GM18873 (cell line): Measurements from ENCODE around the gene MESP2.

Experiments used
- ATAC-seq: cut with Tn5 transposase; IDR thresholded peaks from one replicate; pipeline ENCODE4 v1.9.1; 2021; ENCODE audit warnings: mild to moderate bottlenecking, moderate library complexity, moderate number of reproducible peaks; ENCODE audit not compliant: unreplicated experiment, low FRiP score

Gene MESP2

DNA sequence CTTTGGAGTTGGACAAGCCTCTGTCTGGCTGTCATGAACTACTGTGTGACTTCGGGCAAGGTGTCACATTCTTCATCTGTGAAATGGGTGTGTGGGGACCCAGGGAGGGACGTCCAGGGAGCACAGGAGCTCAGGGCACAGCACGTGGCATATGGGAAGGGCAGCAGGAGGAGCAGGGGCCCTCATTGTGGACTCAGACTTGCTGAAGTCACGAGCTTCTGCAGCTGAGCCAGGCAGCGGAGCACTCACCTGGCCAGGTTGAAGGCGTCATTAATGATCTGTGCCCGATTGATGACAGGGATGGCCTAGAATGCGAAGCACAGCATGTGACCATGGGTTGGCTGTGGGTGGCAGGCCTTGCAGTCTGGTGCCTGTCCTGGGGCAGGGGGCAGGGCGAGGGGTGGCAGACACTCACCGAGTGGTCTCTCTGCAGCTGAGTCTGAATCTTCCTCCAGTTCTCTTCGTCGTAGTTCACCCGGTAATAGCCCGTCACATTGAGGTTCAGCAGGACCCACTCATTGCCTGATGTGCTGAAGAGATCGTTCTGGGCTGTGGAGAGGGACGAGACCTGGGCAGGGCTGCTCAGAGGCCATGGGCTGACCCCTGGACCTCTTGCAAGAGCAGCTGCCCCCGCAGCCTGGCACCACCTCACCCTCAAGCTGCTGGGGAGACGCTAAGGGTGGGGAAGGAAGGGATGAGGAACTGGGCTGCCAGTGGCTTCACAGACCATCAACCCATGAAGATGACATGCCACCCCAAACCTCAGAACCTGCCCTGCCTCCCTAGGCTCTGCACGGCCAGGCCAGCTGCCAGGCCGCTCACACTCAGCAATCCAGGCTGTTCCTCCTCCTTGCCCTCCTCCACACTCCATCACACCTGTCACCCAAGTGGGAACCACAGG lies 23.1 kb downstream of the MESP2 start:
- no peak for ATAC-seq

DNA sequence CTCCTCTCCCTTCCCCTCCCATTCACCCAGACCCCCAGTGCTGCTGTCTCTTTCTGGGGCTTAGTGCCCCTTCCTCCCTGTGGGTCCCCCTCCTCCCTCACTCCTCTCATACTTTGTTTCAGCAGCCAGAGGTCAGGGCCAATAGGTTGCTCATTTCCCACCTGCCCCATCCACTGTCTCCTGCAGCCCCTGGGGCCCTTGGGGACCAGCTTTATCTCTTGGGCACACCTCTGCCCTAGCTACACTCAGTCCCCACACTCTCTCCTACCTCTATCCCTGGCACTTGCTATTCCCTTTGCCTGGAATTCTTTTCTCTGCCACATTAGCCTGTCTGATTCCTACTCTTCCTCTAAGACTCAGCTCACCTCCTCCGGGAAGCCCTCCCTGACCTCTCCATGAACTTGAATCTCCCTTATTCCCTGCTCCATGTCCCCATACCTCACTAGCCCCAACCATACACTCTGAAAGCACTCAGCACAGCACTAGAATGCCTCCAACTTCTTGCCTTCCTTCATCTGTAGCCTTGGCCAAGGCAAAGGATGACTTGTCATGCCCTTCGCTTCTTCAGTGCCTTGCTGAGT lies 23.9 kb downstream of the MESP2 start:
- ATAC-seq, result no peak

DNA sequence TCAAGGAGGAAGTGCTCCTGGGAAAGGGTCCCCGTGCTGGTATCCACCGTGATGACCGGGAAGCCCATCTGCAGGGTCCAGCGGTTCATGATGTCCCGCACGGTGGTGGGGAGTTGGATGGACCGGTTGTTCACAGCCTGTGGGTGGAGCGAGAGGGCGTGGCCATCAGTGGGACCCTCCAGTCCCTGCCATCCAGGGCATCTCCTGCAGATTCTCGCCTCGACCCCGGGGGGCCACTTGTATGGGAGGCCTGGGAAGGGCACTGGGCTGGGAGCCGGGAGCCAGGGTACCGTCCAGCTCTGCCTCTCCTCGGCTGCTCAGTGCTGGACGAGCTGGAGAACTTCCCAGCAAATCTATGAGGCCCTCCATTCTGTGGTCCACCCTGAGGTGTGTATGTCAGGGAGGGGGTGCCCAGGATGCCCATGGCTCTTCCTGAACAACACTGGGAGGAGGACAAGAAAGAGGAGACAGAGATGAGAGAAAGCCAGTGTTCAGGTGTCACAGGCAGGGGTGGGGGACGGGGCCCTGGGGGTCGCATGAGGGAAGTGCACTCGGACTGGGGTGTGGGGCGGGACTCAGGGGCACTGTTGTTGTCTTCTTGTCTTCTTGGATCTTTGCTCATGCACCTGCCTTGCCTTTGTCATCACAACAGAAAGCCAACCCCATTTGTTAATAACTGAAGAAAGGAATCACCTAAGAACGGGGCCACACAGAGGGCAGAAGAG lies 25.5 kb downstream of the MESP2 start:
- no peak for ATAC-seq

DNA sequence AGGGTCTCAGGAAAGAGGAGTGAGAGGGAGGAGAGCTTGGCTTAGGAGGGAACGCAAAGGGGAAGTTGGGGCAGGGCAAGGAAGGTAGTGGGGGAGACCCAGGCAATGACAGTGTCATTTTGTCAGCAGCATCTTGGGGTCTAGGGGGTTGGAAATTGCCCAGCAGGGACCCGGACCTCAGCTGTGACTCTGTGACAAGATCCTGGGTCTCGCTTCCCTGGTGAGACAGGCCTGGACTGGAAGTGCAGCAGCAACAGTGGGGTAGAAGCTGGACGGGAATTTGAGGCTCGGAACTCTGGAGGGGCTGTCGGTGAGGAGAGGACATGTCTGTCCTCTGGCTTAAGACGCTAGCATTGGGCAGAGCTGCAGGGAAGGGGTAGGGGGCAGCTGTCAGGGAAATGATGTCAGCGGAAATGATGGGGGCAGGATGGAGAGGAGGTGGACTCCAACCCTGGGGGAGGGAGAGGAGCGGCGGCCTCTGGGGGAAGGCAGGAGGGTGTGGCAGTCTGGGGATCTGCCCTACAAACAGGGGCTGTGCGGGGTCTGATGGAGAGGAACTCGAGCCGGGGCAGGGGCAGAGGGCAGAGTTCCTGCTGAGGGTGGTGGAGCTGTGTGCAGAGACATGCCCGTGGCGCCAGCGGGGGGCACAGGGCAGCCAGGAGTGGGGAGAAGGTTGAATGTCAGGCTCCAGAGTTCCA lies 26.2 kb downstream of the MESP2 start:
- ATAC-seq, result no peak

DNA sequence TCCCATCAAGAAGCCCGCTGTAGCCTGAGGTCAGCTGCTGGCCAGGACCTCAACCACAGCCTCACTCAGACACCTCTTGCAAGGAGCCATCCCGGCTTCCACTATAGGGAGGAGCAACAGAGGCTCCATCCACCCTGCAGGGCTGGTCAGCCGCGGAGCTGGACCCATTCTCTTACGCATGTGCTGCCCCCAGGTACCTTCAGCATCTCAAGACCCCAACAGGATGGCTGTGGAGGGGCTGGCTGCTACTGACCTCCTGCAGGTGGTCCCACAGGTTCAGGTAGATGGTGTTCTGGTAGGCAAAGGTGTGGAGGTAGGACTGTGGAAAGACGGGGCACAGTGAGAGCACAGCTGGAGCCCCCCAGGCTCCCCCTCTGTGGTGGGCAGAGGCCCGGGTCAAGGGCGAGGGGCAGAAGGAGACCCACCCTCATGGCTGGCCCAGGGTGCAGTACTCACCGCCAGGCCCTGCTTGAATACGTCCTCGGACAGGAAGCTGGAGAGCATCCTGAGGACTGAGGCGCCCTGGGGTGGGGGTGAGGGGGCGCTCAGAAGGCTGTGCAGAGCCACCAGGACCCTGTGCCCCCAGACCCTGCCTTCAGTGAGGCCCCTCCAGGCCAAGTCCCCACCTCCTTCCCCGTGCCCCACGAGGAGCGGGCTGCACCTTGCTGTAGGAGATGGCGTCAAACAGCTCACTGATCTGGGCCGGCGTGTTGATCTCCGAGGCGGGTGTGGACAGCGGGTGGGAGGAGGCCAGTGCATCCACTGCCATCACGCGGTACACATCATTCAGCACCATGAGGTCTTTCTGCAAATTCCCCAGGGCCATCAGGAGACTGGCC lies 27.1 kb downstream of the MESP2 start:
- no peak for ATAC-seq

DNA sequence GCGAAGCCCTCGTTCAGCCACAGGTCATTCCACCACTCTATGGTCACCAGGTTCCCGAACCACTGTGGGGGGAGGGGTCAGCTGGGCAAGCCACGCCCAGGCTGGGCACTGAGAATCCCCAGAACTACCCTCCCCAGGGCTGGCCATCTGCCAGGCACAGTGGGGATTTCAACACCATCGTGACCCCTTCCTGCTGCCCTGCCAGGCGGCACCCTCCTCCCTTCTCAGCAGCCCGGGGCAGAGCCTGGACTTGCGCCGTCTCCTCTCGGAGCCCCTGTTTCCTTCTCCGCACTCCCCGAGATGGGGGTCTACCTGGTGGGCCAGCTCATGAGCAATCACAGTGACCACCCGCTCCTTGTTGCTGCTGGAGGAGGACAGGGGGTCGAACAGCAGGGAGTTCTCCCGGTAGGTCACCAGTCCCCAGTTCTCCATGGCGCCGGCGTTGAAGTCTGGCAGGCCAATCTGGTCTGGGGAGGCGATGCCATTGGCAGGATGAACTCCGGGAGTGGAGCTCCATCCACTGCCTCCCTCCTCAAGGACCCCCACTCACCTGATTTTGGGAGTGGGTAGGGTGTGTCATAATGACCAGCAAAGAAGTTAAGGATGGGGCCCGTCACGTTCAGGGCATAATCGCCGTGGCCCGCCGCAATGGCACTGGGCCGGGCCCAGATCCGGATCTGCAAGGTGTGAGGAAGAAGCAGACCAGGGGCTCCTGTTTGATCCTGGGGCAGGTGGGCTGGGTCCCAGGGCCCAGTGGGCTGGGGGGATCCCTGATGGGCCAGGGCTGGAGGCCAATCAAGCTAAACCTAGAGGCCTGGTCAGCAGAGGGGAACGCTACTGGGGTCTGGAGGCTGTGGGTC lies 28.0 kb downstream of the MESP2 start:
- ATAC-seq, result no peak

DNA sequence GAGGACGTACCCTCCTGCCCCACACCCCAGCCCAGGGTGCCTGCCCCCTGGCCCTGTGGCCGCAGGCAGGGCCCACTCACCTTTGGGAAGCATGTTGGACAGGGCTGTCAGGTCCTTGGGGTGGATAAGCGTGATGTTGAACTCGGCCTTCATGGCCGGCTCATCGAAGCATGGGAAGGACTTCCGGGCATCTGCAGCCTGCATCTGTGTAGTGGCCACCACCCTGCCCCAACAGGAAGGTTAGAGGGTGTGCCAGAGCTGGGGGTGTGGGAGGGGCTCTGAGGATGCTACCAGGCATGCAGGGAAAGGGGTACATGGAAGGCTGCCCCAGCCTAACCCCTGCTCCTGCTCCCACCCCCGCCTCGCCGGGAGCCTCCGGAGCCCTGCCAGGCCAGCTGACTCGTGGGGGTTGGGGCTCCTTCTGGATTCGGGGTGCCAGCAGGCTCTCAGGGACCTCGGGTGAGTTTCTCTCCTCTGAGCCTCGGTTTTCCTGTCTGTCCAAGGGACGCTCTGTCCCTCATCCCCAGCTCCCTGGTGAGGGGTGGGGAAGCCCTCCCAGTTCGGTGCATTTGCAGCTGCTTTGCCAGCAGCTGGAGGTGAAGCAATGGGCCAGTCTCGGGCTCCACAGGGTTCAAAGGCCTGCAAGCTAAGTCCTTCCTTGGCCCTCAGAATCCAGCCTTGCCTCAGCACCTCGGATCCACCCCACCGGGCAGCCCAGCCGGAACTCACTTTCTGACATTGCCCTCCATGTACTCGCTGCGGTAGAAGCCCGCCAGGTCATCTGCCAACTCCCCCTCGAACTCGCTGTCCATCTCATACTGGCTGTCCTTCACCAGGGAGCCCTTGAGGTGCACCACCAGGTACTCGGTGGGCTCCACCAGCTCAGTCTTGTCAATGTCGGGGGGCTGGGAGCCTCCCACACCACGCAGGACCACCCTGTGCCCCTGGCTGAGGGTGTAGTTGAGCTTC lies 29.4 kb downstream of the MESP2 start:
- no peak for ATAC-seq

DNA sequence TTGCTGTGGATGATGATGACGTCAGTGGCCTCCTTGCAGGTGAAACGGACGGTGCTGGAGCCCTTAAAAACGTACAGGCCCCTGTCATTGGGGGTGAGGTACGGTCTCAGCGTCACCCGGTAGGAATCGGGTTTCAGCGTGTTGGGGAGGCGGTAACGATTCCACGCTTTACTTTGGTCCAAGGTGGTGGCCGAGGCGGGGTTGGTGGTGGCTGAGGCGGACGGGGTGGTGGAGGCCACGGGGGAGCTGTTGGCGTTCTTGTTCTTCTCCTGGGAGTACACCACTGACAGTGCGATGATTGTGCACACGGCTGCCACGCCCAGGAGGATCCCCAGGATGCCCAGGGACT lies 30.1 kb downstream of the MESP2 start:
- ATAC-seq, result no peak

DNA sequence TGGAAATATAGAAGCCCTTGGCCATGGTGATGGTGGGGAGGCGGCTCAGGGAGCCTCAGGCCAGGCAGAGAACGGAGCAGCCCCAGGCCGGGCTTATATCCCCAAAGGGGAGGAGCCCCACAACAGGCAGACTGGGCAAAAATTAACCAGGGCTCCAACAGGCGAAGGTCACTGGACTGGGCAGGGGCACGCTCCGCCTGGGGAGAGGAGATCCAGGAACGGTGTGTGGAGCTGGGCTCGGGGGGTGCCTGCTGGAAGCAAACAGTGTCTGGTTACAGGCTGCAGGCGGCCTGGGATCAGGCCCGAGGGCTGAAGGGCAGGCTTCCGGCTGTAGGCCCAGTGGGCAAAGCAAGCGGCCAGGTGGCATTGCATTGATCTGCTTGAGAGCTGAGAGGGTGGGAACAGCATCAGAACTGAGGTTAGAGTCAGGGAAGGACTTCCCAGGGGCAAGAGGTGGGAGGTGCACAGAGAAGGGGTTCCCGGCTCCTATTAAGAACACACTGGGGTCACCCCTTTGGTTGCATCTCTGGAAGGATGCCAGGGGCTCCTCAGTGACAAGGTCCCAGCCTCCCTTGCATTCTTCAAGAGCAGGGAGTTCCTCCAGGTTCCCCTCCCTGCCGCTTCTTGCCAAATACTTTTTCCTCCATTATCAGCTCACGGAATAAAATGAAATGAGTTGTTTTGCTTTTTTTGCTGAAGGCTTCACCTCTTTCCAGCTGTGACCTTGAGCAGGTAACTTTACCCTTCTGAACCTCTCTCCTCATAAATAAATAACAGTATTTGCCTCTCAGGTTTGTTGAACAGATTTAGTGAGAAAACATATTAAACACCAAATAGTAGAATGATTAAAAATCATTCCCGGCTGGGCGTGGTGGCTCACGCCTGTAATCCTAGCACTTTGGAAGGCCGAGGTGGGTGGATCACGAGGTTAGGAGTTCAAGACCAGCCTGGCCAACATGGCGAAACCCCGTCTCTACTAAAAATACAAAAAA lies 30.7 kb downstream of the MESP2 start:
- no peak for ATAC-seq

DNA sequence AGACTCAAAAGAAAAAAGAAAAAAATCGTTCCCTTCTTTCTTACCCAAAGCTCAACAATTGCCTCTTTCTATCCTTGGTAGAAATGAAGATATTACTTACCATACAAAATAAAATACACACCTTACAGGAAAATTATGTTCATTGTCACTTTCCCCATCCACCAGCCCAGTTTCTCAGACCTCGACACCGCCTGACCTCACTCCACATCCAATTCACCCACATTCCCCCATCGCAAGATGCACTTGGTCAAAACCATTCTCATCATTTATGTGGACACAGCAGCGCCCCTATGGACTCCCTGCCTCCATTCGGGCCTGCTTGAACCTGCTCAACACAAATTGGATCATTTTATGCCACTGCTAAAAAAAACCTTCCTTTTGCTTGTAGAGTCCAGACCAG lies 31.6 kb downstream of the MESP2 start:
- no peak for ATAC-seq

DNA sequence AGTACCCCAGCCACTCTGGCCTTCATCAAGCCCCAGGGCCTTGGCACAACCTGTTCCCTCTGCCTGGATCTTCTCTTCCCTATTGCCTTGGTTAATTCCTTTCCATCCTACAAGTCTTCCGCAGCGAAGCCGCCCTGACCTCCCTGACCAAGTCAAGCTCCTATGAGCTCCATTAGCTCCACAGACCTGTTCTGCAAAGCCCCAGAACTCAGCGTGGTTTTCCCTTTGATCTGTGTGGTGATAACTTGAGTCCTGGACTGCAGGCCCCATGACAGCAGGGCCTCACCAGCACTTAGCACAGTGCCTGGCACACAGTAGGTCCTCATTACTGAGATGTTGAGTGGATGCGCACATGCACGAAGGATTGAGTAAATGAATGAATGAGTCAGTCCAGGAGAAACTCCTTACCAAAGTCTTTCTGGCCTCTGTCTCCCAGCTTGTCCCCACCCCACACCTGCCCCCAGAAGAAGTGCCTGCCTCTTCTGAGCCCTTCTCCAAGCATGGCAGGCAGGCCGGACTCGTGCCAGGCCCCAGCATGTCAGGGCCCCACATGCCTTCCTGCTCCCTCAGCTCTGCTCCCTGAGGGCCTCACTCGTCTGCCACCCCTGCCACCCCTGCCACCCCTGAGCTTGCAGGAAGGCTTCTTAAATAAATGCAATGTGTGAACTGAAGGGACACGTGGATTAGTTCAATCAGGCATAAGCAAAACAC lies 32.2 kb downstream of the MESP2 start:
- no peak for ATAC-seq

DNA sequence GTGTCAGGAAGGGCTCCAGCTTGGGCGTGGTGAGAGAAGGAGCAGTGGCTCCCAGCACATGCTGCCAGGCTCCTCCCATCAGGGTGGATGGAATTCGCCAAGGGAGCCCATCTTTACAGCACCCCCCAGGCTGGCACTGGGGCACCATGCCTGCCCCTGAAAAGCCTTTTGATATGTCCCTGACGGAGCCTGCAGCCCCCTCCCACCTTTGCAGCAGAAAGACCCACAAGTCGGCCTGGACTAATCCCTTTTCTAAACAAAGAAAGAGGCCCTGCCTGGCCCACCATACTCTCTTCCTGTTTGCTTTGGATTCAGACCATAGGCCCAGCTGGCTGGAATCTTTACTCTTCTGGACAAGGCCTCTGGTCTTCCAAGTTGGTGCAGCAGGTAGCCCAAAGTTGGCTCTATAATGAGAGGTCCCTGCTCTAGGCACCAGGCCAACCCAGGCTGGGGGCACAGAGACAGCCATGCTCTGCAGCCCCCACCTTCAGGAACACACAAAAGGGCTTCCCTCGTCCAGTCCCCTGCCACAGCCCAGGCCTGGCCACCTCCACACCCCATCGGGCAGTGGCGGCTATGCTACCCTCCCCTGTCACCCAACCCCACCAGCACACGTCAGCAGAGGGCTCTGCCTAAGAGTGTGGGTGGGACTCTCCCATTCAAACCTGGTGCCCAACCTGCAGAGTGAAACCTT lies 33.1 kb downstream of the MESP2 start:
- ATAC-seq, result no peak

DNA sequence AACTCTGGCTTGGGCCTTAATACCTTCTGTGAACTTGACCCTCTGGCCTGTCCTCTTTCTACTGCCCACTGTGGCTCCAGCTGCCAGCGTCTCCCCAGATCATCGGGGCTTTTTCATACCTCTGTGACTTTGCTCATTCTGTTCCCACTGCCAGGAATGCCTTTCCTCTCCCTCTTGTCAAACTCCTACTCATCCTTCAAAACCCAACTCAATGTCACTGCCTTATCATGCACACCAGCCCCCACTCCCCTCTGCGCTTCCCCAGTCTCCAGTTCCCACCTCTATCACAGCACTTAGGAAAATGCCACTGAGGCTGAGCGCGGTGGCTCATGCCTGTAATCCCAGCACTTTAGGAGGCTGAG lies 33.6 kb downstream of the MESP2 start:
- ATAC-seq, result no peak

DNA sequence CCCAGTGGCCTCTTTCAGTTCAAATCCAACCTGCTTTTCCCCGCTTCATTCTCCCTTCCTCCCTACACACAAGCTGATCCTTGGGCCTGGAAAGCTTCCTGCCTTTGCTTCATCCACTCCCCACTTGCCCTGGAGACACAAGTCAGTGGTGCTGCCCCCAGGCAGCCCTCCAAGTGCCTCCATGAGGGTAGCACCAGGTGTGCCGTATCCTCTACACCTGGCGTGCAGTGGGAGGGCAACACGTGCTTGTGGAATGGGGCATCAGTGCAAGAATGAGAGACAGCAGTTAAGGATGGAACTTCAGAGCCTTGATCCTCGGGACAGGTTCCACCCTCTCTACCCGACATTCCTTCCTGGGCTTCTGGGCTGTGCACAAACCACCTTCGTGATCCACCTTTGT lies 34.7 kb downstream of the MESP2 start:
- no peak for ATAC-seq

DNA sequence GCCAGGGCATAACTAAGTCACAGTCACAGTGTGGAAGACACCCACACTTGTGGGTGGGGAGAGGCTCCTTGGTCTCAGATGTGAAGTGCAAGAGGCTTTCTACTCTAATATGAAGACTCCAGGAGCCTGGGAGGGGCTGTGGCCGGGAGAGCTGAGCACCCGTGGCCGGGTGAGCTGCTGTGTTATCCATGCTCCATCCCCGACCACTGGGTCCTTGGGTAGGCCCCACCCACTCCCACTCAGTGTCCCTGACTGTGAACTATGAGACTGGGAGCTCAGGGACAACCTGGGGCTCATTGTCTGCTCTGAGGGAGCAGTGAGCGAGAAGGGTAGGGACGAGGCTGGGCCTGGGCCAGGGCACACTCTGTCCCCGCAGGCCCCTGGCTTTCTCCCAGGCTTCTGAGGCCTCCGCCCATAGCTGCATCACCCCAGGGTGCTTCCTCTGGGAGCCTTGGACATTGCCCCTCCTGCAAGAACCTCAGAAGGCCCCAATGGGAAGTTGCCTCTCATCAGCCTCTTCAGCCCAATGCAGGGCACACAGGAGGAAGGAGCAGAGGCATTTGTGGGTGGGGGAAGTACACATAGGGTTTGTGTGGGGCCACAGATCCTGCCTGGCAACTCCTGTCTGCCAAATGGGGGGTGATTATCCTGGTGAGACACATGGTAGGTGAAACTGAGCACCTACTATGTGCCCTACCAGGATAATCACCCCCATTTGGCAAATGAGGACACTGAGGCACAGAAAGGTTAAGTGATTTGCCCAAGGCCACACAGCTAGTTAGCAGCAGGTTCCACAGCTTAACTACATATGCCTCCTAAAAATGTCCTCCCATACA lies 36.1 kb downstream of the MESP2 start:
- ATAC-seq, result no peak
